ENCODE results near the gene MAP4K4.

Gene MAP4K4

GRCh38 chr2:101821059-101821805 is 123.7 kb downstream of the MAP4K4 start:
- peaks cover 11% of the 10 kb centered on the region for H3K4me1 ChIP-seq (ENCODE audit: control insufficient read depth, insufficient read depth, low read length)
- no peak overlapping the region for H3K4me3 ChIP-seq (ENCODE audit: low read length)
- H3K27me3 ChIP-seq (ENCODE audit: control insufficient read depth, insufficient read depth, low read length), result no peaks in the 10 kb centered on the region
- no peaks in the 10 kb centered on the region for H3K9me3 ChIP-seq (ENCODE audit: control insufficient read depth, low read length)
- H3K36me3 ChIP-seq (ENCODE audit: control insufficient read depth, insufficient read depth, low read length), result no peaks in the 10 kb centered on the region
- no peak overlapping the region for H3K9ac ChIP-seq (ENCODE audit: low read length)

DNA sequence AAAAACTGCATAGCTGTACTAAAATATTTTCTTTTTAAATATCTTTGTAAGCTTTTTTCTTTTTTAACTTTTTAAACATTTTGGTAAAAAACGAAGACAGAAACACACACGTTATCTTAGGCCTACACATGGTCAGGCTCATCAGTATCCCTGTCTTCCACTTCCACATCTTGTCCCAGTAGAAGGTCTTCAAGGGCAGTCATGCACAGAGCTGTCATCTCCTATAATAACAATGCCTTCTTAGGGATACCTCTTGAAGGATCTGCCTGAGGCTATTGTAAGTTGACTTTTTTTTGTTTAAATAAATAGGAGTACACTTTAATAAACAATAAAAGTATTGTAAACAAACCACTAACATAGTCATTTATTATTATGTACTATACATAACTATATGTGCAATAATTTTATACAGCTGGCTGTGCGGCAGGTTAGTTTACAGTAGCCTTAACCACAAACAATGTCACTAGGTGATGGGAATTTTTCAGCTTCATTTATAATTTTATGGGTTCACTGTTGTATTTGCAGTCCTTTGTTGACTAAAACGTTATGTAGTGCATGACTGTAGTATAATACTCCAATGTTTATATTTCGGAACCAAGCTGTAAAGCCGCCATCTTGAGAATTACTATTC is 124.4 kb downstream of the MAP4K4 start:
- no peaks in the 10 kb centered on the region for H3K9me3 ChIP-seq (ENCODE audit: control insufficient read depth, low read length)
- no peak overlapping the region for H3K9ac ChIP-seq (ENCODE audit: low read length)
- H3K4me3 ChIP-seq (ENCODE audit: low read length), result no peak overlapping the region
- H3K4me1 ChIP-seq (ENCODE audit: control insufficient read depth, insufficient read depth, low read length), result peaks cover 18% of the 10 kb centered on the region
- H3K36me3 ChIP-seq (ENCODE audit: control insufficient read depth, insufficient read depth, low read length), result no peaks in the 10 kb centered on the region
- H3K27me3 ChIP-seq (ENCODE audit: control insufficient read depth, insufficient read depth, low read length), result no peaks in the 10 kb centered on the region

DNA sequence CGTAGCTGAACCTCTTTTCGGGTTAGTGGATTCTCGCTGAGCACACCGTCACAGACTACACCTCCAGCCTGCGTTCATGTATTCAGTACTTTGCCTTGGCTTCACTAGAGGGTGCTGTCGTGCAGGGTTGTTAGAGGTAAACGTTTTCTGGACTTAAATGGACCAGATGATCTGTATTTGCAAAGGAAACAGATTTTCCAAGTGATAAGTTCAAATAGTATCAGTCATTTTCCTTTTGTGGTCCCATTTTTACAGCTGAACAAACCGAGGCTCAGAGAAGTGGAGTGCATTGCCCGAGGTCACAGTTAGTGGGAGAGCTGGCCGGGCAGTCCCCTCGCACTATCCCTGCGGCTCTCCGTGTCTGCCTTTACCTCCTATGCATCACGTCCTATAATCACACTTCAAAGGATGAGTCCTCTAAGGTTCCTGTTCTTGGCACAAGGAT is 125.9 kb downstream of the MAP4K4 start:
- Histone ChIP-seq H3K27me3 (ENCODE audit: control insufficient read depth, insufficient read depth, low read length) (no peaks in the 10 kb centered on the region), H3K9me3 (ENCODE audit: control insufficient read depth, low read length) (no peaks in the 10 kb centered on the region), H3K36me3 (ENCODE audit: control insufficient read depth, insufficient read depth, low read length) (no peaks in the 10 kb centered on the region), H3K4me1 (ENCODE audit: control insufficient read depth, insufficient read depth, low read length) (peaks cover 24% of the 10 kb centered on the region), H3K4me3 (ENCODE audit: low read length) (no peak overlapping the region), H3K9ac (ENCODE audit: low read length) (no peak overlapping the region)

GRCh38 chr2:101823859-101824258 is 126.4 kb downstream of the MAP4K4 start:
- peaks cover 21% of the 10 kb centered on the region for H3K4me1 ChIP-seq (ENCODE audit: control insufficient read depth, insufficient read depth, low read length)
- H3K27me3 ChIP-seq (ENCODE audit: control insufficient read depth, insufficient read depth, low read length), result no peaks in the 10 kb centered on the region
- no peaks in the 10 kb centered on the region for H3K36me3 ChIP-seq (ENCODE audit: control insufficient read depth, insufficient read depth, low read length)
- no peaks in the 10 kb centered on the region for H3K9me3 ChIP-seq (ENCODE audit: control insufficient read depth, low read length)
- no peak overlapping the region for H3K4me3 ChIP-seq (ENCODE audit: low read length)
- H3K9ac ChIP-seq (ENCODE audit: low read length), result no peak overlapping the region

DNA sequence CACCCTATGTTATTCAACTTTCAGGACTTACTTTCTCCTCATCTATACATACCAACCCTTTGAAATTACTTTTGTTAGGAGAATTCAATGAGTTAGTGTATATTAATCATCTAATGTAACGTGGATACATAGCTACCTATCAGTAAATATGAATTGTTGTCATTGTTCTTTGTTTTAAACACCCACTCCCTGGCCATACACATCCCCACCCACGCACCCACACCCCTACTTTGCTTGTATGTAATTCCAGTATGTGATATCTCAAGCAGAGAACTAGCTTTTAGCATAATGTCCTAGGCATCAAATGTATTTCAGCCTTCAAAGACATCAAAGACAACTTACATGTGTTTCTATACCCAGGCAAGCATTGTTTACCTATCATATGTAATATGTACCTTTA is 129.2 kb downstream of the MAP4K4 start:
- no peaks in the 10 kb centered on the region for H3K9me3 ChIP-seq (ENCODE audit: control insufficient read depth, low read length)
- H3K9ac ChIP-seq (ENCODE audit: low read length), result no peak overlapping the region
- H3K27me3 ChIP-seq (ENCODE audit: control insufficient read depth, insufficient read depth, low read length), result no peaks in the 10 kb centered on the region
- H3K4me3 ChIP-seq (ENCODE audit: low read length), result no peak overlapping the region
- no peaks in the 10 kb centered on the region for H3K36me3 ChIP-seq (ENCODE audit: control insufficient read depth, insufficient read depth, low read length)
- H3K4me1 ChIP-seq (ENCODE audit: control insufficient read depth, insufficient read depth, low read length), result peaks cover 34% of the 10 kb centered on the region

GRCh38 chr2:101827246-101827645 is 129.7 kb downstream of the MAP4K4 start:
- Histone ChIP-seq H3K4me1 (ENCODE audit: control insufficient read depth, insufficient read depth, low read length) (peaks cover 36% of the 10 kb centered on the region), H3K27me3 (ENCODE audit: control insufficient read depth, insufficient read depth, low read length) (no peaks in the 10 kb centered on the region), H3K9ac (ENCODE audit: low read length) (no peak overlapping the region), H3K36me3 (ENCODE audit: control insufficient read depth, insufficient read depth, low read length) (no peaks in the 10 kb centered on the region), H3K9me3 (ENCODE audit: control insufficient read depth, low read length) (no peaks in the 10 kb centered on the region), H3K4me3 (ENCODE audit: low read length) (no peak overlapping the region)

DNA sequence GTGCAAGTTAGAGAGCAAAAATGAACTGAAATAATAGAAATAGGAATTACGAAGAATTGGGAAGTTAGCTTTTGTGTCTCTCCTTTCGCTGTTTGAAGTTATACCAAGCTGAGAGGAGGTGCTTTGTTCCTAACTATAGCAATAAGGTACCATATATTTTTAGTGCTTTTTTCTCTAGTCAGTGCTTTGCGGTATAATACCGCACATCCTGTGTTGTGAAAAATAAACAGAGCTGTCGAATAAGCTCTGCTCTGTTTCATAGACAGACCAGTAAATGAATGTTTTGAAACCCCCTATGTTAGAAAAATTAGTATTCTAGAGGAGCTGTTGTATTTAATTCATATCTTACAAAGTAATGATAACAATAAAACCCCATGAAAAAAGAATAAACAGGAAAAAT is 130.8 kb downstream of the MAP4K4 start:
- no peaks in the 10 kb centered on the region for H3K36me3 ChIP-seq (ENCODE audit: control insufficient read depth, insufficient read depth, low read length)
- no peak overlapping the region for H3K4me3 ChIP-seq (ENCODE audit: low read length)
- no peak overlapping the region for H3K9ac ChIP-seq (ENCODE audit: low read length)
- H3K9me3 ChIP-seq (ENCODE audit: control insufficient read depth, low read length), result no peaks in the 10 kb centered on the region
- peaks cover 36% of the 10 kb centered on the region for H3K4me1 ChIP-seq (ENCODE audit: control insufficient read depth, insufficient read depth, low read length)
- no peaks in the 10 kb centered on the region for H3K27me3 ChIP-seq (ENCODE audit: control insufficient read depth, insufficient read depth, low read length)

GRCh38 chr2:101828673-101829334 is 131.3 kb downstream of the MAP4K4 start:
- H3K9ac ChIP-seq (ENCODE audit: low read length), result no peak overlapping the region
- no peaks in the 10 kb centered on the region for H3K27me3 ChIP-seq (ENCODE audit: control insufficient read depth, insufficient read depth, low read length)
- no peaks in the 10 kb centered on the region for H3K9me3 ChIP-seq (ENCODE audit: control insufficient read depth, low read length)
- H3K4me1 ChIP-seq (ENCODE audit: control insufficient read depth, insufficient read depth, low read length), result peaks cover 36% of the 10 kb centered on the region
- H3K4me3 ChIP-seq (ENCODE audit: low read length), result no peak overlapping the region
- no peaks in the 10 kb centered on the region for H3K36me3 ChIP-seq (ENCODE audit: control insufficient read depth, insufficient read depth, low read length)

- Histone ChIP-seq H3K36me3 (ENCODE audit: control insufficient read depth, insufficient read depth, low read length) (no peaks in the 10 kb centered on the region), H3K4me1 (ENCODE audit: control insufficient read depth, insufficient read depth, low read length) (peaks cover 36% of the 10 kb centered on the region), H3K9me3 (ENCODE audit: control insufficient read depth, low read length) (no peaks in the 10 kb centered on the region), H3K4me3 (ENCODE audit: low read length) (no peak overlapping the region), H3K27me3 (ENCODE audit: control insufficient read depth, insufficient read depth, low read length) (no peaks in the 10 kb centered on the region), H3K9ac (ENCODE audit: low read length) (no peak overlapping the region)
These were observed 131.9 kb downstream of the MAP4K4 start for GRCh38 chr2:101829429-101829828.

GRCh38 chr2:101830146-101830545 is 132.6 kb downstream of the MAP4K4 start:
- Histone ChIP-seq H3K9me3 (ENCODE audit: control insufficient read depth, low read length) (no peaks in the 10 kb centered on the region), H3K36me3 (ENCODE audit: control insufficient read depth, insufficient read depth, low read length) (no peaks in the 10 kb centered on the region), H3K4me3 (ENCODE audit: low read length) (no peak overlapping the region), H3K4me1 (ENCODE audit: control insufficient read depth, insufficient read depth, low read length) (peaks cover 36% of the 10 kb centered on the region), H3K9ac (ENCODE audit: low read length) (no peak overlapping the region), H3K27me3 (ENCODE audit: control insufficient read depth, insufficient read depth, low read length) (no peaks in the 10 kb centered on the region)

DNA sequence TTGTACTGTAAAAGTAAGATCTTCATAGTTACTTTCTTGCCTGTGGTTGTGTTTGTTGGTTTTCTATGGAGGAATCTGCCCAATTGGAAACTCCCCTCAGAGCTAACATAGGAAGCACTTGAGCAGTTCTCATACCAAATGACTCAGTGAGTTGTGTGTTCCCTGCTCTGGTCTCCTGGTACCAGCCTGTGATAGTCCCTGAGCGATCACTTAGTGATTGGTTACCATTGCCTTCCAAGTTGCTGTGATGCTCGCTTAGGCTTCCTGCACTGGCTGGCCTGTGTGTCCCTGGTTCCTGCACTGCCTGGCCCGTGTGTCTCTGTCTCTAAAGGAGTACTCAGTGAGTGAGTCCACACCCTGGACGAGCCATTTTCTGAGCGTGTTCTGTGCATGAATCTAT is 133.0 kb downstream of the MAP4K4 start:
- Histone ChIP-seq H3K27me3 (ENCODE audit: control insufficient read depth, insufficient read depth, low read length) (no peaks in the 10 kb centered on the region), H3K9me3 (ENCODE audit: control insufficient read depth, low read length) (no peaks in the 10 kb centered on the region), H3K4me1 (ENCODE audit: control insufficient read depth, insufficient read depth, low read length) (peaks cover 36% of the 10 kb centered on the region), H3K4me3 (ENCODE audit: low read length) (no peak overlapping the region), H3K36me3 (ENCODE audit: control insufficient read depth, insufficient read depth, low read length) (no peaks in the 10 kb centered on the region), H3K9ac (ENCODE audit: low read length) (peak overlapping the region; percentile 16)

- Histone ChIP-seq H3K9ac (ENCODE audit: low read length) (peak overlapping the region; percentile 16), H3K9me3 (ENCODE audit: control insufficient read depth, low read length) (no peaks in the 10 kb centered on the region), H3K4me3 (ENCODE audit: low read length) (no peak overlapping the region), H3K4me1 (ENCODE audit: control insufficient read depth, insufficient read depth, low read length) (peaks cover 34% of the 10 kb centered on the region), H3K27me3 (ENCODE audit: control insufficient read depth, insufficient read depth, low read length) (no peaks in the 10 kb centered on the region), H3K36me3 (ENCODE audit: control insufficient read depth, insufficient read depth, low read length) (no peaks in the 10 kb centered on the region)
These were observed 133.9 kb downstream of the MAP4K4 start for GRCh38 chr2:101831351-101831865.
